Measurements from ENCODE around the gene KCNJ12. TPM values are rescaled to one million over a fixed set of nuclear protein-coding genes. Genes with fewer than 3 reads are reported as not detected.
A peak's percentile ranks its signal among the peaks of the same experiment; 100 is the strongest.
"Not testable (repeated sequence)": the region's sequence is repeated elsewhere in the genome, so short reads cannot be mapped to it uniquely, and the experiment has no call there.

KCNJ12 gene
- total RNA-seq, 4 donors from 2014 or later = 18.2 to 35.7 (median 29.2) TPM

GRCh38 chr17:21339011-21339410, 37.1 kb upstream of the KCNJ12 start:
- Histone ChIP-seq H3K9me3 (no peaks in the 10 kb centered on the region), H3K27me3 (no peaks in the 10 kb centered on the region), H3K4me3 (no peak overlapping the region), H3K27ac (no peak overlapping the region), H3K4me1 (peaks cover 0 to 7% of the 10 kb centered on the region in 2 donors), H3K36me3 (no peaks in the 10 kb centered on the region)
- no peak for DNase-seq
- TF ChIP-seq POLR2A (IDR thresholded peaks at IDR 0.05) (no peak), CTCF (IDR thresholded peaks at IDR 0.05 in 4 of 5, conservative IDR thresholded peaks at IDR 0.05 in 1 of 5) (no peak)
- in situ Hi-C loops (cut with MboI; ENCODE audit: low sequenced_read_pairs in 4 of 4) = no loop called here
- no peak for ATAC-seq
- intact Hi-C loops (cut with DNase I; ENCODE audit: low total_unique reads) = loop anchor here (5.0 kb wide), 1 partner anchor 38 kb away; the partner anchor contains the start of gene KCNJ12

GRCh38 chr17:21339571-21339970, 36.6 kb upstream of the KCNJ12 start:
- ATAC-seq; H3K4me3 ChIP-seq; H3K4me1 ChIP-seq; DNase-seq; H3K9me3 ChIP-seq; H3K27ac ChIP-seq; H3K27me3 ChIP-seq; in situ Hi-C loops (cut with MboI; ENCODE audit: low sequenced_read_pairs in 4 of 4); H3K36me3 ChIP-seq: not testable (repeated sequence)
- intact Hi-C loops (cut with DNase I; ENCODE audit: low total_unique reads) = loop anchor here (5.0 kb wide), 1 partner anchor 38 kb away; the partner anchor contains the start of gene KCNJ12

- in situ Hi-C loops (cut with MboI; ENCODE audit: low sequenced_read_pairs in 4 of 4); intact Hi-C loops (cut with DNase I; ENCODE audit: low total_unique reads); H3K27ac ChIP-seq; DNase-seq; H3K9me3 ChIP-seq; ATAC-seq; H3K4me3 ChIP-seq; H3K4me1 ChIP-seq; H3K27me3 ChIP-seq; H3K36me3 ChIP-seq: not testable (repeated sequence)
Measured at GRCh38 chr17:21340407-21340806, 35.8 kb upstream of the KCNJ12 start.

GRCh38 chr17:21341279-21341678, 34.9 kb upstream of the KCNJ12 start:
- H3K27me3 ChIP-seq; intact Hi-C loops (cut with DNase I; ENCODE audit: low total_unique reads); H3K36me3 ChIP-seq; H3K27ac ChIP-seq; H3K4me3 ChIP-seq; H3K4me1 ChIP-seq; ATAC-seq; DNase-seq; in situ Hi-C loops (cut with MboI; ENCODE audit: low sequenced_read_pairs in 4 of 4); H3K9me3 ChIP-seq: not testable (repeated sequence)

GRCh38 chr17:21341925-21342540, 34.1 kb upstream of the KCNJ12 start:
- H3K27me3 ChIP-seq; H3K27ac ChIP-seq; intact Hi-C loops (cut with DNase I; ENCODE audit: low total_unique reads); DNase-seq; H3K36me3 ChIP-seq; H3K9me3 ChIP-seq; H3K4me3 ChIP-seq; ATAC-seq; H3K4me1 ChIP-seq; in situ Hi-C loops (cut with MboI; ENCODE audit: low sequenced_read_pairs in 4 of 4): not testable (repeated sequence)

- H3K27me3 ChIP-seq; H3K27ac ChIP-seq; ATAC-seq; H3K4me3 ChIP-seq; intact Hi-C loops (cut with DNase I; ENCODE audit: low total_unique reads); H3K9me3 ChIP-seq; H3K36me3 ChIP-seq; in situ Hi-C loops (cut with MboI; ENCODE audit: low sequenced_read_pairs in 4 of 4); H3K4me1 ChIP-seq: not testable (repeated sequence)
- DNase-seq = peak in 1 of 2 donors; percentile 2
Measured at GRCh38 chr17:21343061-21343949, 32.9 kb upstream of the KCNJ12 start.

- DNase-seq; H3K27me3 ChIP-seq; H3K36me3 ChIP-seq; intact Hi-C loops (cut with DNase I; ENCODE audit: low total_unique reads); H3K27ac ChIP-seq; H3K9me3 ChIP-seq; in situ Hi-C loops (cut with MboI; ENCODE audit: low sequenced_read_pairs in 4 of 4); H3K4me3 ChIP-seq; H3K4me1 ChIP-seq; ATAC-seq: not testable (repeated sequence)
Measured at GRCh38 chr17:21344801-21345200, 31.4 kb upstream of the KCNJ12 start.

Data from gastrocnemius medialis (tissue), 4 donors.